HG03066 (cell line): ENCODE results near the gene GPATCH2.
A peak's percentile ranks its signal among the peaks of the same experiment; 100 is the strongest.

Experiments
- ATAC-seq: cut with Tn5 transposase; IDR thresholded peaks from one replicate; pipeline ENCODE4 v1.9.1; 2021; ENCODE audit warnings: low read depth; ENCODE audit not compliant: unreplicated experiment

Gene GPATCH2

DNA sequence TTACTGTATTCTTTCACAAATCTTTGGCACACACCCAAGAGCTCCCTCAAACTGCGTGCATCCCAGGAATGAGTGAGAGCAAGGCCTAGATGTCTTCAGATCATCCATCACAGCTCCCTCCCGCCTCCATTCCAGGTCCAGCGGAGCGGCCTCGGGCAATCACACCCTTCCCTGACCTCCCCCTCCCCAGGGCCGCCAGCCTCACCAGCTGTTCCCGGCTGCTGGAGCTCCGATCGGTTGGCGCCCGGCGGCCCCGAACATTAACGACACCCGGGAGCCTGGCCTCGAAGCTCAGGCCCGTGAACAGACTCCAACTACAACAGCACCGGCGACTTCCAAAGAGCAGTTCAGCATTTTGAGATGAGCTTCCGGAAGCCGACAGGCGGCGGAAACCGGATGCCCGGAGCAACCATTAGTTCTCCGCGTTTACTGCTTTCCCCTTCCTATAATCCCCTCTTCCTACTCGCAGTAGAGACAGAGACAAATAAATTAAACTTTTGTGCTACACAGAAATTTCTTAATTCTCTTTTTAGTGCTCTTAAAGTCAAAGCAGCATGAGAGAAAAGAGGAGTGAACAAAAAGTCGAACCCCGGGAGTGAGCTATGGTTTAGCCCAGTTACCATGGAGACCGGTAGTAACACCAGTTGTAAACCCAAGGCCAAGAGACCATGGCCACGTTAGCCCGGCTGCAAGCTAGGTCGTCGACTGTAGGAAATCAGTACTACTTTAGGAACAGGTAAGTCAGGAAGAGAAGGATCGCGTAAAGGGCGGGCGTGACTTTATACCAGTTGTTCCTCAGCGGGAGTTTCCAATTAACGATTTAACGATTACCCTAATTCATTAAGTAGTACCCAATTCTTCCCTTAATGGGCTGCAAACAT is at the start of gene GPATCH2, which contains the start of gene SPATA17:
GPATCH2 (minus strand) TSS at position 380 of the 881 bp plus-strand sequence; CDS start at position 261, 119 bp downstream.
SPATA17 (plus strand) TSS at position 634 of the 881 bp plus-strand sequence; CDS start at position 669, 35 bp downstream.
- ATAC-seq: peak; percentile 99

DNA sequence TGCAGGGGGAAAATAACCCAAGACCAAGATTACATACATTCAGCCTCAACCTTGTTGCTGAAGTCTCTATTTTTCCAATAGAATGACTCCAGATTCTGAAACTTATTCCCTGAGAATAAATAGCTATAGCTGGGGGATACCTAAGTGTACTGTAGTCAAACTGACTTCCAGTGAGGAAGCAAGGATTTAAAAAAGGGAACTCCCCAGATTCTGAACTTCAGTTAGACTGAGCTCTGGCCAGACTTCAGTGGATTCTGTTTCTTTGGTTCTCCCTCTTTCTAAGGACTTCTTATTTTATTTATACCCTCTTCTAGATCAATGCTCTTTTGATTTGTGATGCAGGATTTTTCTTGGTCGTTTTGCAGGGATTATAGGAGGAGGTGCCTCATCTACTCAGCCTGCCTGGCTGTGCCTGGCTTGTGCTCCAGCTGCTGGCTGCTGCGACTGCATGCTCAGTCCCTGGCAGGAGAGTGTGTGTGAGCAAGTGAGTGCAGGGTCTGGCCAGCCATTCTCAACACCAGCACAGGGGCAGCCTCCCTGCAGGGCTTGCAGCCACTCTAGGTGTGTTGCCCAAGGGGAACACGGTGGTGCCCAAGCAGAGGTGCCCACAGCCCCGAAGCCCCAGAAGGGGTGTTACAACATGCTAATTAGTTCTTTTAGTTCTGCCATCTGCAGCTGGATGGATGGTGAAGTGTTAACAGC is 43.3 kb upstream of the GPATCH2 start:
- no peak for ATAC-seq

DNA sequence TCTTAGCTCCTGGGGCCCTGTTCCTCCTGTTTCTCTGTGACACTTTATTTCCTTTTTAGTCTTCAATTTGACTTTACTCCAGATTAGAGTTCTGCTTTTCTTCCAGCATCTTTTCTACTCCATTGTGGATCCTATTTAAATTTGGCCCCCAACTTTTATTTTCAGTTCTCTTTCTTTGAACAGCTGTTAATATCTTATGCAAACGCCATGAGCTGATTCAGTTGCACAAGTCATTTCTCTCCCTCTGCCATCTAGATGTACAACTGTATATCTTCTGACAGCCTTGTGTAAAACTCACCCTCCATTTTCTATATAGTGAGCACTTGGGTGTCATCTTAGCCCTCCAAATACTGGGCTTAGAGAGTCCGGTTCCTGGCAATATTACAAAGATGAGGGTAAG is 42.5 kb upstream of the GPATCH2 start:
- ATAC-seq: no peak

DNA sequence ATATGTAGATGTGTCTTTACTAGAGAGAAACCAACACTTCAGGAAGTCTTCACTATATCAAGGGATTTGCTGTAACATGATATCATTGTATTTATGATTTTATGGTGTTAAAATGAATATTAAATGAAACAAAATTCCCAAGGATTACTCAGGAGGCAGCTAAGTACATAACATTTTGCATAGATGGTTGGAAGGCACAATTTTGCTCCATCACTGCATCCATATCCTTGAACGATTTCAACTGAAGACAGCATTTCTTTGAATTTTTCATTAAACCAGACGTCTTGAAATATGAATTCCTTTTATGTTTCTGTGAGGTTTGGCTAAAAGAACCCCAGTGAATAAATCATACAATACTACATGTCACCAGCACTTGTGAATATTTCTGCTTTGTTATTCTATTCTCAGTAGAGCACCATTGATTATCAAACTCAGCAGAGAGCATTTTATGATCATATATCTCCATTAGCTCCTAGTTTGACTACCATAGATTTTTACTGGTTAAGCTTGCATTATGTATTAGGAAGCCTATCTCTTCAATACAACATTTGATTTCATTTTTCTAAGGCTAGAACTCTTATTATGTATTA is 37.6 kb upstream of the GPATCH2 start:
- no peak for ATAC-seq

DNA sequence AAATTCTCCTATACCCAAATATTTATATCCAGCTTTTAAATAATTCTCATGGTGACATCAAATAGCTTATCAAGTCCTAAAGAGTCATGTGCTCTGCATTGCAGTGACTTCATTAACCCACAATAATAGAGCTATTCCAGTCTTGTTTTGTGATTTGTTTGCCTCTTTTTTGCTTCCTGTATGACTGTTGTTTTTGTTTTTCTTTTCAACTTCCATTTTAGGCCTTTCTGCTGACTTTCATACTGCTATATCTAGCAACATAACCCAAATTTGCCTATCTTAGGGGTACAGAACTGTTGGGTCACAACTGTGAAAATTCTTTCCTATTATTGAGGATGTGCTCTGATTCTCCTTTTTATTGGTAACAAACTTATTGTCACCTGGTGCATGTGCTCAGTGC is 30.5 kb upstream of the GPATCH2 start:
- ATAC-seq: no peak

DNA sequence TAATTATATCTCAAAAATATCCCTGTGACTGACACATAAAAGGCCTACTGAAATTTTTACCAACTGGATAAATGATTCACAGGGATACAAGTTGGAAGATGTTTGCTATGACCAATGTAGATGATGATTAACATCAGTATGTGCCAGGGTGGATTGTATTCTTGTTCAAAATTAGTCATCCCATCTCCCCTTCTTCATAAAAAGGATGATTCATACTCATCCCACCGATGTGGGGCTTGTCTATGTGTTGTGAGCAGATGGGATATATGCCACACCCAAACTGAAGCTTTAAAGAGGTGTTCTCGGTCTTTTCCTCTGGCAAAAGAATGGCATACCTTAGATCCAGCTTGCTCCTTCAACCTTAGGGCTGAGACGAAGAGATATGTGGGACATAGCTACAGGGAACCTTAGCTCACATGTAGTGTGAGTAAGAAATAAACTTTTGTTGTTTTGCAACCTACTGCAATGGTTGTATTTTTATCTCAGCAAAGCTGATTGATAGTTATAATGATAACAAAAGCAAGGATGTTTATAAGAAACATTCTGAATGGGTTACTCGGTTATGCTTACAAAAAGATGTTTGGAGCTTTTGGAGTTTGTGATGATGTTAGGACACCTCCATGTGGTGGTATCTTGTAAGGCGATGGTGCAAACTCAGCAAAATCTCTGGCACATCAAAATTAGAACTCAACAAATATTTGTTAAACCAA is 29.6 kb upstream of the GPATCH2 start:
- ATAC-seq: peak; percentile 69

DNA sequence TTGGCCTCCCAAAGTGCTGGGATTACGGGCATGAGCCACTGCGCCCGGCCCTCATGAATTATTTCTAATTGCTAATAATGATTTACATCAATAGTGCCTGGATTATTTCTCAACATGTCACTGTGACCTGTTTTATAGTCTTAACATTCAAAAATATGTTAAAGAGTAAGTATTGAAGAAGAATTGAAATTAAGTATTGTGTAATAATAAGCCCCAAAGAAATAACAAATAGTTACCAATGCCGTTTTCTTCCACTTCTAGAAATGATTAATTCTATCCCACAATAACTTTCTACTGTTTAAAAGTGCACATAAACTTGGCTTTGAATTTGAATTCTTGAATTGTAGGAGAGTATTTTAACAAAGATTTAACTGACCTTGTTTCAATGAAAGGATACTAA is 19.8 kb upstream of the GPATCH2 start:
- no peak for ATAC-seq

DNA sequence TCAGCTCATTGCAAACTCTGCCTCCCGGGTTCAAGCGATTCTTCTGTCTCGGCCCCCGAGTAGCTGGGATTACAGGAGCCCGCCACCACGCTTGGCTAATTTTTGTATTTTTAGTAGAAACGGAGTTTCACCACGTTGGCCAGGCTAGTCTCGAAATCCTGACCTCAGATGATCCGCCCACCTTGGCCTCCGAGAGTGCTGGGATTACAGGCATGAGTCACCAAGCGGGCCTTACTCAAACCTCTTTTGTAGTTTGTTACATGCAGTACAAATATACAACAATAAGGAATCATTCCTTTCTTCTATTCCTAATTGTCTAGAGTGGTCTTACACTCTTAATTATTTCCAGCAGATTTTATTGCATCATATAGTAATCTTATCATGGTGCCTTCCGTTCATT is 16.9 kb upstream of the GPATCH2 start:
- no peak for ATAC-seq

DNA sequence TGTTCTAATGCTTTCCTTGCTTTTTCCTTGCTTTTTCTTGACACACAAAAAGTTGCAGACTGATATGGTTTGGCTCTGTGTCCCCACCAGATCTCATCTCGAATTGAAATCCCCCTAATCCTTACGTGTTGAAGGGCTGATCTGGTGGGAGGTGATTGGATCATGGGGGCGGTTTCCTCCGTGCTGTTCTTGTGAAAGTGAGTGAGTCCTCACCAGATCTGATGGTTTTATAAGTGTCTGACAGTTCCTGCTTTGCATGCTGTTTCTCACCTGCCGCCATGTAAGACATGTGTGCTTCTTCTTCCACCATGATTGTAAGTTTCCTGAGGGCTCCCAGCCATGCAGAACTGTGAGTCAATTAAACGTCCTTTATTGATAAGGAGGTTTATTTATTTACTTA is 11.6 kb upstream of the GPATCH2 start:
- no peak for ATAC-seq

DNA sequence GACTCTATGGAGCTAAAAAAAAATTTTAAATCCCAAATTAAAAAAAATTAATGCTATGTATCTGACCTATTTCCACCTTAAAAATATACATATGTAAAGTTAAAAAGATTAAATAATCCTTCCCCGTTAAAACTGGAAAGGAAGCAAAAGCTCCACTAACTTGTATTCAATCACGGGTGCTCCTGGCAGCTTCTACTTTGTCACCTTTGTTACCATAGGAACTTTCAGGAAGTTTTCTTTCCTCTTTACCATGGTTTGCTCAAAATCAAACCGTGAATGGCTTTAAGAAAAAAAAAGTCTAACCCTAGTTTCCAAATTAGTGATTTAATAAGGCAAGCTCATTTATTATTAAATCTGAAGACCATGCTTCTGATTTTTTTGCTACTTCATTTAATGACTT is 3.5 kb downstream of the GPATCH2 start:
- no peak for ATAC-seq

DNA sequence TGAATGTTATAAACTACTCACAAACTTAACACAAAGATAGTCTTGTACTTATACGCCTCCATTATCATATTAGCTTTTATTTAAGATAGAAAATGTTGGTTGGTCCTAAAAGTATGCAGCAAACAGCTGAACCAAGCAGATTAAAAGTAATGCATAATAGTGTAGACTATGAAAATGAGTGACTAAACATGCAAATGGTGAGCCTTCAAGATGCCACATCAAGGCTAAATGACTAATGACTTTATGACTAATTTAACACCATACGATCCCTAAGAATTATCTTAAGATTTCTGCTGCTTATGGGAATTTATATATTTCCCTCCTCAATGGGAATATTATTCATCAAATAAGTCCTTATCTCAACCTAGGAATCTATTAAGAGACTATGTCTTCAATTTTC is 4.6 kb downstream of the GPATCH2 start:
- no peak for ATAC-seq

DNA sequence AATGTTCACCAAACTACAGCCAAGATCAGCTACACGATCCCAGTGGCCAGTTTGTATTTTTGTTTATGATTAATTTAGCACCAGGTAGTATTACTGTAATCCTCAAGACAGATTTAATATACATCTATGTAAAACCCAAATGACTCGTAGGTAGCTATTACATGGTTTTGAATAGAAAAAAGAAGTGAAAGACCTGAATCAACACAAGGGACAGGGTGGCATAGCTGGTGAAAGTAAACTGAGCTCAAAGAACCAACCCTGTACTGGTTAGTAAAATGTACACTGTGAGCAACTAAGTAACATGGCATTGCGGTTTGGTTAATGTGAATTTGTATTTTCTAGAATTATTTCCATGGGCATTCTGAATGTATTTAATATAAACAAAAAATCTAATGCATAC is 8.8 kb downstream of the GPATCH2 start:
- peak; percentile 28 for ATAC-seq

DNA sequence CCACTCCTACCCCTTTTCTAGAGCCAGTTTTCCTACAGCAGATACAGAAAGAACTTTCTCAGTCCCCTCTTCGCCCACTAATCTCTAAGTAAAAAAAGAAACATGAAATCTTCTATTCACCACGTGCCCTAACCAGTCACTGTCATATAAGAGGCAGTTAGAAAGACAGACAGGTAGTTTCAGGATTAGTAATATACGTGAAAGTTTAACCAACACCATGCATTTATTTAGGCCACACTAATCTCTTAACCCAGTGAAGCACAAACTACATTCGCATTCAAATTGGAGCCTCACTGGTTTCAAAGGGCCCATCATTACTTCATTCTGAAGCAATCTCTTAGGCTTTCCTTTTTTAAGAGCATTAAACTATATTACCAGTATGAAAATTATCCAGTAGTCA is 10.1 kb downstream of the GPATCH2 start:
- ATAC-seq: peak; percentile 99

DNA sequence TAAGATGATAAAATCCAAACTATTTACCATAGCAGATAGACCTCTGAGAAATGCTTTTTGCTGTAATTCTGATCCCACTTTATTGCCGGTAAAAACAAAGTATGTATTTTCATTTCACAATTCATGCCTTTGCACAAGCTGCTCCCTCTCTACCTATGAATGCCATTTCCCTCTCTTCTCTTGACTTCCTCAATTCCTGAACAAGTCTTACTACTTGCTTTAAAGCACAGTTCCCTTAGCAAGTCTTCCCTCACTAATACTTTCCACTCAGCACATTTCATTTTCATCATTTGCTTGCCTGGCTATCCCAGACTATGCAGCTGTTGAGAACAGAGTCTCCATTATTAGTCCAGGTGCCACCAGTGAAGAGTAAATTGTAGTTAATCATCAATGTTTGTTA is 13.8 kb downstream of the GPATCH2 start:
- no peak for ATAC-seq

DNA sequence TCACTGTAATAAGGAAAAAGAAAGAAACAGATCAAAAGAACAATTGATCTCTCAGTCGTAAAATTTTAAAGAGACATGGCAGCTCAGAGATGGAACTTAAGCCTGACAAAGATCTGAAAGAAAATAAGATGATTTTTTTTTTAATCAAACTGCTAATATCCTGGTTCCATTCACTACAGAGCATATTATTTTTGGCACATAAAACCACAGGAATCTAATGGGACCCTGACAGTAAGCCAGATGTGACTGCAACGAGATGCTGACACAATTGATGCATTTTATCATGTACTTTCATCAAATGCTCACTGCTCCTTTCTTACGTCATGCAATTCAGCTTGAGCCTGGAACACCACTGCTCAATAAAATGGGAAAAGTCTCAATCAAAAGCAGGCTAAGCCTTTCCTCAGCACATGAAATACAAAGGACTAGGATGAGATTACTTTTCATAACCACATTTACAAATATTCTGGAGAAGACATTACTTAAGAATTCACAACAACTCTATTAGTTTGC is 16.6 kb downstream of the GPATCH2 start:
- ATAC-seq: no peak

DNA sequence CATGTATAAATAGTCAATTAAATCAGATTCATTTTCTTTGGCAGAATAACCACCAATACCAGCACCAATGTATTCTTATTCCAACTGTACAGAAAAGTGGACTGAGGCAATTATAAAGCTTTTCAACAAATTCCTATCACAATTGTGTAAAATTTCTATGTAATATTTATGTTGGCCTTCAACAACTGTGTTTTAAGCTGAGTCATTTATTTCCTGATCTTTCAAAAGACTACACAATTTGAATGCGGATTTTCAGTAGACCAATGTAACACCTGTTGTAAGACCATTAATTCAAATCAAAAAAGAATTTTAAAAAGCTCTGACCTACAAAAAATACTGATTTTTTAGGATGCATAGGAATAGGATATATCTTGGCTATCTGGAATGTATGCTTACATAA is 25.5 kb downstream of the GPATCH2 start:
- ATAC-seq: no peak

DNA sequence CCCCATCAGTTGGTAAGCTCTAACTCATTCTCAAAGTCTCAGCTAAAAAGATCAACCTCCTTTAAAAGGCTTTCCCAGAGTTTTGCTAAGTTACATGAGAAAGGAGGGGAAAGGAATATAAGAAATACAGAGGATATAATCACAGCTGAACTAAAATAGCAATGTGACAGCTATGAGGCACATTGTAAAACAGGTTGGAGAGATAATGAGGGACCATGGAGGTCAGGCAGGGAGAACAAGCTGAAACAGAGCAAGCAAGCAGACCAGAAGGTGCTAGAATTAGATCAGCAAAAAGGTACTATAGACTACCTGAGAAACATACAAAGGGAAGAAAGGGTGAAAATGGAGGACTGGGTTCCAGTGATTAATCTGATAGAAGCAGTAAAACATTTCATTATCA is 28.5 kb downstream of the GPATCH2 start:
- ATAC-seq: no peak

DNA sequence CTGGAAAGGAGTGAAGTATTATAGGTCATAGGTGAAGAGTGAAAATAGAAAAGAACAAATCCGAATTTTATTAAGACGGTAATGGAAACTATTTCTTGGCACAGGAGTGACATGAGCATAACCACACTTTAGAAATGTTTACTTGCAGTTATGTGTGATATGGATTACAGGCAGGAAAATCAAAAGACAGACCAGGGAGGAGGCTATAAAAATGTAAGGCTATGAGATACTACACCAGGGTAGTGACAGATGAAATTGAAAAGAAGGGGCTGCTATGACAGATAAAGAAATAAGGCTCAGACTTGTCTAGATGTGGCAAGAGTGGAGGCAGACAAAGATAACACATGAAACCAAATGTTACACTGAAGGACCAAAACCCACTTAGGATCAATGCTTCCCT is 31.7 kb downstream of the GPATCH2 start:
- ATAC-seq: no peak

DNA sequence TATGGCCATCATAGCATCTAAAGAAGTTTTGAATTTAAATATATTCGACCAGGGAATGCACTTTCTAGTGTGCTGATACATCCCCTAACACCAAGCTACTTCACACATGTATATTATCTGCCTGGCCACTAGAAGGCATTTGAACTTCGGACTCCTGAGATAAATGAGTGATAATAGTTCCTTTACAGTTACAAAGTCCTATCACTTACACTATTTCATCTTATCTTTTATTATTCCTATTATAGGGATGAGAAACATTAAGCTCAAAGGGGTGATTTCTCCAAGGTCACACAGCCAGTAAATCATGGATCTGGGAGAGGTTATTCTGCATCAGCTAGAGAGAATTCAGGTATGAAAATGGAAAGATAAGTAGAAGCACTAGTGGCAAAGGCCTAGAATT is 40.3 kb downstream of the GPATCH2 start:
- ATAC-seq: no peak

DNA sequence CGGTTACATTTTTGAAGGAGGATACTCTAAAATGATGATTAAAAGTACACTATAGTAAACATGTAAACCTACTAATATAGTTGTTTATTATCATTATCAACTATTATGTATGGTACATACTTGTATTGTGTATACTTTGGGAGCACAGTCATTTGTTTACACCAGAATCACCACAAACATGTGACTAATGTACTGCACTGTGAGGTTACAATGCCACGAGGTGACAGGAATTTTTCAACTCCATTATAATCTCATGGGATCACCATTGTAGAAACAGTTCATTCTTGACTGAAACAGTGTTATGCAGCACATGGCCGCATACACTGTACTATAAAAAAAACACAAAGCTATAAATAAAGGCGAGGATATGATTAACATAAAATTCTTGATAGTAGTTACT is 44.3 kb downstream of the GPATCH2 start:
- no peak for ATAC-seq

DNA sequence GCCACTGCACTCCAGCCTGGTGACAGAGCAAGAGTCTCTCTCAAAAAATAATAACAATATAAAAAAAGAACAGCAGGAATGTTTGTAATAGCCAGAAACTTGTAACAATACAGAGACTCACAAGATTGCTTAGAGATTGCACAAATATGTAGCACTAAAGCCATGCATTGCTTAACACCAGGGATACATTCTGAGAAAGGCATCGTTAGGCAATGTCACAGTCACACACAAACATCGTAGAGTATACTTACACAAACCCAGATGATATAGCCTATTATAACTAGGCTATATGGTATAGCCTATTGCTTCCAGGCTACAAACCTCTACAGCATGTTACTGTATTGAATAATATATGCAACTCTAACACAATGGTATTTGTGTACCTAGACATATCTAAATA is 45.3 kb downstream of the GPATCH2 start:
- no peak for ATAC-seq
